PC-9 (cell line): ENCODE results near the gene TGFBI. TPM values are rescaled to one million over a fixed set of nuclear protein-coding genes. Genes with fewer than 3 reads are reported as not detected.
"Not testable (repeated sequence)": the region's sequence is repeated elsewhere in the genome, so short reads cannot be mapped to it uniquely, and the experiment has no call there.

Experiments
- BruUV-seq: library from RNA; stranded (reverse); fragments of 400-500 nt; replicated peaks from 2 replicates; lab custom pipeline; 2021; lab: Mats Ljungman, UMichigan
- CTCF ChIA-PET: fragments of 300-600 bp; sonication (Branson Sonifier 250); formaldehyde crosslinking; loops from one replicate; lab custom pipeline; 2022; ENCODE audit warnings: antibody characterized with exemption; lab: Charles Lee
- POLR2A ChIA-PET: fragments of 300-600 bp; sonication (Branson Sonifier 250); formaldehyde crosslinking; loops from one replicate; lab custom pipeline; 2022; ENCODE audit warnings: antibody characterized with exemption; ENCODE audit not compliant: unreplicated experiment; lab: Charles Lee
- DNase-seq, 2 experiments: peaks; one replicate each; pipeline versions ENCODE4 v3.0.0 to v3.0.0-alpha.2; 2015 to 2022; ENCODE audit warnings: mixed read lengths in 1 of 2
- H2AFZ ChIP-seq: fragments of 200-600 bp; sonication (generic); 2 replicates; pipeline ENCODE4 v1.8.1; 2017; ENCODE audit warnings: antibody characterized with exemption
- H3F3A ChIP-seq: fragments of 200-600 bp; sonication (generic); 2 replicates; pipeline ENCODE4 v1.8.1; 2017; ENCODE audit warnings: antibody characterized with exemption, mild to moderate bottlenecking, low read depth; ENCODE audit not compliant: insufficient read depth
- H3K27ac ChIP-seq: fragments of 200-600 bp; sonication (generic); 2 replicates; pipeline ENCODE4 v1.6.1; 2016; ENCODE audit warnings: mixed run types
- H3K27me3 ChIP-seq: fragments of 200-600 bp; sonication (generic); 2 replicates; pipeline ENCODE4 v1.6.1; 2016; ENCODE audit warnings: low read depth, mixed run types; ENCODE audit not compliant: insufficient read depth
- H3K36me3 ChIP-seq: fragments of 200-600 bp; sonication (generic); 2 replicates; pipeline ENCODE4 v1.6.1; 2016; ENCODE audit warnings: low read depth, mixed run types
- H3K4me1 ChIP-seq: fragments of 200-600 bp; sonication (generic); replicated peaks from 2 replicates; pipeline ENCODE4 v1.6.1; 2016; ENCODE audit warnings: mixed run types; ENCODE audit not compliant: insufficient read depth
- H3K4me2 ChIP-seq: fragments of 200-600 bp; sonication (generic); 2 replicates; pipeline ENCODE4 v1.6.1; 2017; ENCODE audit warnings: mixed run types
- H3K4me3 ChIP-seq: fragments of 200-600 bp; sonication (generic); 2 replicates; pipeline ENCODE4 v1.6.1; 2016; ENCODE audit warnings: mixed run types
- H3K79me2 ChIP-seq: fragments of 200-600 bp; sonication (generic); 2 replicates; pipeline ENCODE4 v1.6.1; 2017; ENCODE audit warnings: low read depth, mixed run types
- H3K9me2 ChIP-seq: fragments of 200-600 bp; sonication (generic); 2 replicates; pipeline ENCODE4 v1.8.1; 2017; ENCODE audit warnings: mild to moderate bottlenecking; ENCODE audit not compliant: insufficient read depth
- H3K9me3 ChIP-seq: fragments of 200-600 bp; sonication (generic); 2 replicates; pipeline ENCODE4 v1.8.1; 2016; ENCODE audit warnings: low read depth; ENCODE audit not compliant: insufficient read depth
- H4K20me1 ChIP-seq: fragments of 200-600 bp; sonication (generic); 2 replicates; pipeline ENCODE4 v1.8.1; 2017; ENCODE audit not compliant: insufficient read depth
- EZH2 ChIP-seq: fragments of 200-600 bp; sonication (generic); IDR thresholded peaks from 2 replicates; pipeline ENCODE4 v1.8.0; 2017; ENCODE audit warnings: antibody characterized with exemption, low read depth
- intact Hi-C: fragments of 100-400 bp; cut with micrococcal nuclease; formaldehyde crosslinking; loops from one replicate; pipeline ENCODE4 v1.10.0; 2022; ENCODE audit not compliant: unreplicated experiment
- total RNA-seq: library from RNA; stranded (reverse); gene quantifications from 2 replicates; pipeline ENCODE4 v1.2.3, GENCODE V29; 2021
- TF ChIP-seq, protein P1 (sequence below): fragments of 200-600 bp; sonication (generic); conservative IDR thresholded peaks from 2 replicates; pipeline ENCODE4 v1.6.1; 2017; ENCODE audit warnings: mixed run types, antibody characterized with exemption, mild to moderate bottlenecking, moderate library complexity

The TGFBI gene
- total RNA-seq, 1 experiment from 2014 or later, result 437 TPM

- no peak overlapping the region for H3K4me3 ChIP-seq
- intact Hi-C loops, result no loop called here
- H3K4me2 ChIP-seq, result no peak overlapping the region
- H3K9me3 ChIP-seq, result no peaks in the 10 kb centered on the region
- peaks cover 2% of the 10 kb centered on the region; the same call in 1 of the 2 replicates for H3F3A ChIP-seq
- H2AFZ ChIP-seq, result no peak overlapping the region
- H3K27me3 ChIP-seq, result no peaks in the 10 kb centered on the region
- H3K4me1 ChIP-seq, result peaks cover 32% of the 10 kb centered on the region
- no TSS peak for BruUV-seq
- no peaks in the 10 kb centered on the region for H3K9me2 ChIP-seq
- peaks cover 3% of the 10 kb centered on the region; the same call in 1 of the 2 replicates for H3K36me3 ChIP-seq
- no peaks in the 10 kb centered on the region for H3K79me2 ChIP-seq
- DNase-seq, result no peak
- POLR2A ChIA-PET, result no interaction called here
- H4K20me1 ChIP-seq, result no peaks in the 10 kb centered on the region
- H3K27ac ChIP-seq, result no peak overlapping the region
- CTCF ChIA-PET, result no interaction called here
- TF ChIP-seq, protein P1, sequence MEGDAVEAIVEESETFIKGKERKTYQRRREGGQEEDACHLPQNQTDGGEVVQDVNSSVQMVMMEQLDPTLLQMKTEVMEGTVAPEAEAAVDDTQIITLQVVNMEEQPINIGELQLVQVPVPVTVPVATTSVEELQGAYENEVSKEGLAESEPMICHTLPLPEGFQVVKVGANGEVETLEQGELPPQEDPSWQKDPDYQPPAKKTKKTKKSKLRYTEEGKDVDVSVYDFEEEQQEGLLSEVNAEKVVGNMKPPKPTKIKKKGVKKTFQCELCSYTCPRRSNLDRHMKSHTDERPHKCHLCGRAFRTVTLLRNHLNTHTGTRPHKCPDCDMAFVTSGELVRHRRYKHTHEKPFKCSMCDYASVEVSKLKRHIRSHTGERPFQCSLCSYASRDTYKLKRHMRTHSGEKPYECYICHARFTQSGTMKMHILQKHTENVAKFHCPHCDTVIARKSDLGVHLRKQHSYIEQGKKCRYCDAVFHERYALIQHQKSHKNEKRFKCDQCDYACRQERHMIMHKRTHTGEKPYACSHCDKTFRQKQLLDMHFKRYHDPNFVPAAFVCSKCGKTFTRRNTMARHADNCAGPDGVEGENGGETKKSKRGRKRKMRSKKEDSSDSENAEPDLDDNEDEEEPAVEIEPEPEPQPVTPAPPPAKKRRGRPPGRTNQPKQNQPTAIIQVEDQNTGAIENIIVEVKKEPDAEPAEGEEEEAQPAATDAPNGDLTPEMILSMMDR, result no peak
- TF ChIP-seq EZH2, result no peak
Observed at GRCh38 chr5:136043968-136044610, 15.3 kb downstream of the TGFBI start.

GRCh38 chr5:136045026-136045425 lies 16.2 kb downstream of the TGFBI start:
- H3K9me2 ChIP-seq, H3K27ac ChIP-seq, H3K4me2 ChIP-seq, intact Hi-C loops, H2AFZ ChIP-seq, H3F3A ChIP-seq, DNase-seq, BruUV-seq, H3K9me3 ChIP-seq, H4K20me1 ChIP-seq, H3K27me3 ChIP-seq, H3K79me2 ChIP-seq, POLR2A ChIA-PET, H3K4me3 ChIP-seq: not testable (repeated sequence)
- Histone ChIP-seq H3K36me3 (peaks cover 11% of the 10 kb centered on the region; the same call in 1 of the 2 replicates), H3K4me1 (peaks cover 29% of the 10 kb centered on the region)
- CTCF ChIA-PET, result interaction anchor here (0.6 kb wide), 1 partner anchor 11 kb away, joined by 3 read pairs; no protein-coding TSS in a partner anchor

DNA sequence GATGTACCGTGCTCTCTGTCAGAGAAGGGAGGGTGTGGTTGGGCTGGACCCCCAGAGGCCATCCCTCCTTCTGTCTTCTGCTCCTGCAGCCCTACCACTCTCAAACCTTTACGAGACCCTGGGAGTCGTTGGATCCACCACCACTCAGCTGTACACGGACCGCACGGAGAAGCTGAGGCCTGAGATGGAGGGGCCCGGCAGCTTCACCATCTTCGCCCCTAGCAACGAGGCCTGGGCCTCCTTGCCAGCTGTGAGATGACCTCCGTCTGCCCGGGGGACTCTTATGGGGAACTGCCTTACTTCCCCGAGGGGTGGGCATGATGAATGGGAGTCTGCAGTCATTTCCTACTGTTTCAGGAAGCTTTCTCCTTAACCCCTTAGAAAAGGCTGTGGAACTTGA lies 17.5 kb downstream of the TGFBI start:
- no TSS peak for BruUV-seq
- Histone ChIP-seq H3K4me1 (peaks cover 17% of the 10 kb centered on the region), H3K4me2 (no peak overlapping the region), H3F3A (peaks cover 2% of the 10 kb centered on the region; the same call in 1 of the 2 replicates), H3K27ac (no peak overlapping the region), H3K36me3 (peaks cover 11% of the 10 kb centered on the region; the same call in 1 of the 2 replicates), H3K9me3 (no peaks in the 10 kb centered on the region), H3K79me2 (no peaks in the 10 kb centered on the region), H2AFZ (no peak overlapping the region), H4K20me1 (no peaks in the 10 kb centered on the region), H3K9me2 (no peaks in the 10 kb centered on the region), H3K27me3 (no peaks in the 10 kb centered on the region), H3K4me3 (no peak overlapping the region)
- TF ChIP-seq EZH2, result no peak
- TF ChIP-seq, protein P1, result no peak
- CTCF ChIA-PET, result no interaction called here
- intact Hi-C loops, result no loop called here
- POLR2A ChIA-PET, result interaction anchor here (0.6 kb wide), 1 partner anchor 9 kb away, joined by 4 read pairs; no protein-coding TSS in a partner anchor
- no peak for DNase-seq
